Measurements from ENCODE around the gene ATMIN.

The ATMIN gene

GRCh38 chr16:81003610-81004460 is 31.8 kb upstream of the ATMIN start:
- peak overlapping the region; percentile 98 for H3K4me3 ChIP-seq
- peaks cover 24% of the 10 kb centered on the region for H4K20me1 ChIP-seq
- peak overlapping the region; percentile 77 for H3K4me2 ChIP-seq
- H3K27ac ChIP-seq: peak overlapping the region; percentile 57
- peak overlapping the region; percentile 63 for H3K9ac ChIP-seq
- TF ChIP-seq Cebpa-rat (IDR thresholded peaks at IDR 0.05): no peak
- no peaks in the 10 kb centered on the region for H3K27me3 ChIP-seq
- no peaks in the 10 kb centered on the region for H3K9me3 ChIP-seq
- H3K4me1 ChIP-seq: peaks cover 38% of the 10 kb centered on the region
- H3K36me3 ChIP-seq: peaks cover 11% of the 10 kb centered on the region; the same call in 1 of the 2 replicates

GRCh38 chr16:81004646-81005353 is 30.8 kb upstream of the ATMIN start:
- peak overlapping the region; percentile 77 for H3K4me2 ChIP-seq
- H3K36me3 ChIP-seq: peaks cover 13% of the 10 kb centered on the region; the same call in 1 of the 2 replicates
- peak overlapping the region; percentile 57 for H3K27ac ChIP-seq
- no peaks in the 10 kb centered on the region for H3K9me3 ChIP-seq
- H3K9ac ChIP-seq: peak overlapping the region; percentile 100; the same call in 1 of the 2 replicates
- H4K20me1 ChIP-seq: peaks cover 29% of the 10 kb centered on the region
- no peaks in the 10 kb centered on the region for H3K27me3 ChIP-seq
- H3K4me3 ChIP-seq: peak overlapping the region; percentile 98
- no peak for TF ChIP-seq Cebpa-rat (IDR thresholded peaks at IDR 0.05)
- peaks cover 42% of the 10 kb centered on the region for H3K4me1 ChIP-seq

GRCh38 chr16:81005610-81006161 is 30.0 kb upstream of the ATMIN start:
- H3K4me3 ChIP-seq: peak overlapping the region; percentile 98
- peak overlapping the region; percentile 77 for H3K4me2 ChIP-seq
- H3K4me1 ChIP-seq: peaks cover 42% of the 10 kb centered on the region
- H3K9ac ChIP-seq: peak overlapping the region; percentile 100
- H3K9me3 ChIP-seq: no peaks in the 10 kb centered on the region
- TF ChIP-seq Cebpa-rat (IDR thresholded peaks at IDR 0.05): no peak
- H4K20me1 ChIP-seq: peaks cover 29% of the 10 kb centered on the region
- peaks cover 16% of the 10 kb centered on the region for H3K36me3 ChIP-seq
- no peaks in the 10 kb centered on the region for H3K27me3 ChIP-seq
- H3K27ac ChIP-seq: peak overlapping the region; percentile 100; the same call in 1 of the 2 replicates

- TF ChIP-seq Cebpa-rat (IDR thresholded peaks at IDR 0.05): no peak
- peak overlapping the region; percentile 98 for H3K4me3 ChIP-seq
- peaks cover 42% of the 10 kb centered on the region for H3K4me1 ChIP-seq
These were observed 29.3 kb upstream of the ATMIN start for GRCh38 chr16:81006211-81006812.

GRCh38 chr16:81006813-81007695 is 28.6 kb upstream of the ATMIN start, which contains the start of the genes CENPN and CMC2:
TSS of gene CENPN (plus strand) at chr16:81007214. CDS start at chr16:81011940, 4,726 bp downstream.
TSS of gene CMC2 (minus strand) at chr16:81006885. CDS start at chr16:80997394, 9,491 bp downstream.
- peak within 1 kb of the TSS; percentile 98 for H3K4me3 ChIP-seq
- peak within 1 kb of the TSS; percentile 100 for H3K9ac ChIP-seq
- H3K36me3 ChIP-seq: peaks cover 23% of the 10 kb centered on the region
- no peak for TF ChIP-seq Cebpa-rat (IDR thresholded peaks at IDR 0.05)
- H3K4me2 ChIP-seq: peak within 1 kb of the TSS; percentile 77
- no peaks in the 10 kb centered on the region for H3K27me3 ChIP-seq
- peaks cover 42% of the 10 kb centered on the region for H3K4me1 ChIP-seq
- H4K20me1 ChIP-seq: peaks cover 40% of the 10 kb centered on the region
- peak within 1 kb of the TSS; percentile 100 for H3K27ac ChIP-seq
- H3K9me3 ChIP-seq: no peaks in the 10 kb centered on the region

More at GRCh38 chr16:81006211-81006812, 29.3 kb upstream of the ATMIN start:
- H4K20me1 ChIP-seq: peaks cover 36% of the 10 kb centered on the region
- H3K9me3 ChIP-seq: no peaks in the 10 kb centered on the region
- peak overlapping the region; percentile 77 for H3K4me2 ChIP-seq
- H3K9ac ChIP-seq: peak overlapping the region; percentile 100
- peaks cover 16% of the 10 kb centered on the region for H3K36me3 ChIP-seq
- H3K27ac ChIP-seq: peak overlapping the region; percentile 100
- no peaks in the 10 kb centered on the region for H3K27me3 ChIP-seq

- H3K27me3 ChIP-seq: no peaks in the 10 kb centered on the region
- peaks cover 40% of the 10 kb centered on the region for H4K20me1 ChIP-seq
- peak overlapping the region; percentile 98 for H3K4me3 ChIP-seq
- H3K4me2 ChIP-seq: peak overlapping the region; percentile 77
- peak overlapping the region; percentile 100 for H3K27ac ChIP-seq
- no peak for TF ChIP-seq Cebpa-rat (IDR thresholded peaks at IDR 0.05)
- H3K9ac ChIP-seq: peak overlapping the region; percentile 100; the same call in 1 of the 2 replicates
- H3K4me1 ChIP-seq: peaks cover 39% of the 10 kb centered on the region
- no peaks in the 10 kb centered on the region for H3K9me3 ChIP-seq
- H3K36me3 ChIP-seq: peaks cover 37% of the 10 kb centered on the region
These were observed 27.2 kb upstream of the ATMIN start for GRCh38 chr16:81008505-81008789.

- Histone ChIP-seq H3K9me3 (no peaks in the 10 kb centered on the region), H3K4me3 (no peak overlapping the region), H3K4me2 (no peak overlapping the region), H3K4me1 (peaks cover 13% of the 10 kb centered on the region), H3K36me3 (peaks cover 80% of the 10 kb centered on the region), H3K9ac (no peak overlapping the region), H4K20me1 (peaks cover 24% of the 10 kb centered on the region; the same call in 1 of the 2 replicates), H3K27me3 (no peaks in the 10 kb centered on the region), H3K27ac (no peak overlapping the region)
- TF ChIP-seq Cebpa-rat (IDR thresholded peaks at IDR 0.05): no peak
These were observed 22.7 kb upstream of the ATMIN start for GRCh38 chr16:81012974-81013373.

GRCh38 chr16:81014672-81015071 is 21.0 kb upstream of the ATMIN start:
- no peak overlapping the region for H3K4me2 ChIP-seq
- H3K36me3 ChIP-seq: peaks cover 95% of the 10 kb centered on the region
- H3K4me1 ChIP-seq: no peaks in the 10 kb centered on the region
- no peak overlapping the region for H3K9ac ChIP-seq
- no peaks in the 10 kb centered on the region for H3K27me3 ChIP-seq
- no peaks in the 10 kb centered on the region for H3K9me3 ChIP-seq
- no peak overlapping the region for H3K27ac ChIP-seq
- no peak overlapping the region for H3K4me3 ChIP-seq
- TF ChIP-seq Cebpa-rat (IDR thresholded peaks at IDR 0.05): no peak
- H4K20me1 ChIP-seq: peaks cover 11% of the 10 kb centered on the region; the same call in 1 of the 2 replicates

All from BLaER1 (cell line).